Measurements from ENCODE around the gene NRXN3.

Gene NRXN3

GRCh38 chr14:79100578-79100977, 930.4 kb downstream of the NRXN3 start:
- POLR2A ChIA-PET: no interaction called here
- Histone ChIP-seq H3K27ac (ENCODE audit: extremely low read depth, low read depth, low read length) (no peak overlapping the region), H3K4me3 (ENCODE audit: low read depth, low read length) (no peak overlapping the region), H3K4me1 (ENCODE audit: control insufficient read depth, insufficient read depth, low read length) (no peaks in the 10 kb centered on the region), H3K9me3 (ENCODE audit: control insufficient read depth, insufficient read depth, low read depth, low read length) (no peaks in the 10 kb centered on the region), H3K36me3 (ENCODE audit: control insufficient read depth in 2 of 2, insufficient read depth in 1 of 2, low read length in 2 of 2) (no peaks in the 10 kb centered on the region)
- TF ChIP-seq REPIN1 (tag by site-specific recombination; IDR thresholded peaks at IDR 0.05; ENCODE audit: low read depth) (no peak), ZNF658 (tag by site-specific recombination; IDR thresholded peaks at IDR 0.05) (no peak), ZNF155 (tag by site-specific recombination; IDR thresholded peaks at IDR 0.05) (no peak), ZNF777 (tag by site-specific recombination; IDR thresholded peaks at IDR 0.05; ENCODE audit: borderline replicate concordance) (no peak), PBX3 (CRISPR knock-in tag; IDR thresholded peaks at IDR 0.05) (no peak), ZNF354C (tag by site-specific recombination; IDR thresholded peaks at IDR 0.05; ENCODE audit: borderline replicate concordance, low read depth) (no peak), ZNF513 (tag by site-specific recombination; IDR thresholded peaks at IDR 0.05) (no peak), ZNF585B (tag by site-specific recombination; IDR thresholded peaks at IDR 0.05) (no peak), TCF7L2 (IDR thresholded peaks at IDR 0.05; ENCODE audit: borderline replicate concordance, low read depth, low read length) (no peak), ZNF776 (tag by site-specific recombination; IDR thresholded peaks at IDR 0.05; ENCODE audit: borderline replicate concordance) (no peak), ZNF311 (tag by site-specific recombination; IDR thresholded peaks at IDR 0.05; ENCODE audit: borderline replicate concordance) (no peak), GLI4 (tag by site-specific recombination; IDR thresholded peaks at IDR 0.05) (no peak), GLIS2 (tag by site-specific recombination; IDR thresholded peaks at IDR 0.05) (no peak), ZNF350 (tag by site-specific recombination; IDR thresholded peaks at IDR 0.05) (no peak), ZBTB44 (tag by site-specific recombination; IDR thresholded peaks at IDR 0.05) (no peak)
- CTCF ChIA-PET: no interaction called here

- no peak overlapping the region for H3K27ac ChIP-seq (ENCODE audit: extremely low read depth, low read depth, low read length)
- no peaks in the 10 kb centered on the region for H3K4me1 ChIP-seq (ENCODE audit: control insufficient read depth, insufficient read depth, low read length)
- H3K4me3 ChIP-seq (ENCODE audit: low read depth, low read length): no peak overlapping the region
- CTCF ChIA-PET: no interaction called here
- H3K36me3 ChIP-seq (ENCODE audit: control insufficient read depth in 2 of 2, insufficient read depth in 1 of 2, low read length in 2 of 2): no peaks in the 10 kb centered on the region
- H3K9me3 ChIP-seq (ENCODE audit: control insufficient read depth, insufficient read depth, low read depth, low read length): no peaks in the 10 kb centered on the region
- POLR2A ChIA-PET: no interaction called here
- TF ChIP-seq ZFP41 (tag by site-specific recombination; IDR thresholded peaks at IDR 0.05; ENCODE audit: borderline replicate concordance): no peak
- TF ChIP-seq GFI1B (tag by site-specific recombination; IDR thresholded peaks at IDR 0.05): no peak
- TF ChIP-seq ZNF560 (tag by site-specific recombination; IDR thresholded peaks at IDR 0.05; ENCODE audit: borderline replicate concordance): no peak
- TF ChIP-seq ZNF169 (tag by site-specific recombination; IDR thresholded peaks at IDR 0.05): no peak
- no peak for TF ChIP-seq SP7 (tag by site-specific recombination; IDR thresholded peaks at IDR 0.05)
- TF ChIP-seq ZNF692 (tag by site-specific recombination; IDR thresholded peaks at IDR 0.05): no peak
- no peak for TF ChIP-seq ZNF146 (tag by site-specific recombination; IDR thresholded peaks at IDR 0.05)
- no peak for TF ChIP-seq ZXDB (tag by site-specific recombination; IDR thresholded peaks at IDR 0.05)
- no peak for TF ChIP-seq ZNF830 (tag by site-specific recombination; IDR thresholded peaks at IDR 0.05; ENCODE audit: low read depth)
- no peak for TF ChIP-seq OVOL3 (tag by site-specific recombination; IDR thresholded peaks at IDR 0.05)
- TF ChIP-seq ZNF791 (tag by site-specific recombination; IDR thresholded peaks at IDR 0.05): no peak
- no peak for TF ChIP-seq ZNF513 (tag by site-specific recombination; IDR thresholded peaks at IDR 0.05)
- TF ChIP-seq ZNF580 (tag by site-specific recombination; IDR thresholded peaks at IDR 0.05): no peak
- no peak for TF ChIP-seq GLI4 (tag by site-specific recombination; IDR thresholded peaks at IDR 0.05)
- TF ChIP-seq HOXD13 (CRISPR knock-in tag; IDR thresholded peaks at IDR 0.05; ENCODE audit: borderline replicate concordance): no peak
- TF ChIP-seq ZNF221 (tag by site-specific recombination; IDR thresholded peaks at IDR 0.05; ENCODE audit: borderline replicate concordance): no peak
- TF ChIP-seq SALL2 (tag by site-specific recombination; IDR thresholded peaks at IDR 0.05; ENCODE audit: borderline replicate concordance): no peak
- no peak for TF ChIP-seq ZNF155 (tag by site-specific recombination; IDR thresholded peaks at IDR 0.05)
These were observed 931.2 kb downstream of the NRXN3 start for GRCh38 chr14:79101388-79101787.
